ENCODE results near the gene AQR.

AQR gene

DNA sequence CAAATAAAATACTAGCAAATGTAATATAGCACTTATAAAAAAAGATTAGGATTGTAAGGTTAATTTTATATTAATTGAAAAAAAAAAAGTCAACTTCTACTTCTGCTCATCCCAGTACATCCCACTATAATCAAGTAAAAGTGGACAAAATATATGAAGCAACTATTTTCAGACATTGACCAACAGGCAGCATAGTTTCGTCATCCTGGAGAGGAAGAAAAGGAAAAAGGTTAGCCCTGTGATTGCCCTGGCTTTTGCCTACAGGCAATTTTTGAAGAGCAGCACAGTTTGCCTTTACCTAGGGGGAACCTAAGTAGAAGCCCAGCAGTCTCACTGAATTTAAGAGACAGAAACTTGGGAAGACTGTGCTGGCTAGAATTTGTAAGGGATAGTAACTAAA, 121.9 kb downstream of the AQR start:
- H3K4me3 ChIP-seq (ENCODE audit: low read depth, low read length) = no peak overlapping the region
- no peak for DNase-seq (ENCODE audit: low read depth, low spot score)

DNA sequence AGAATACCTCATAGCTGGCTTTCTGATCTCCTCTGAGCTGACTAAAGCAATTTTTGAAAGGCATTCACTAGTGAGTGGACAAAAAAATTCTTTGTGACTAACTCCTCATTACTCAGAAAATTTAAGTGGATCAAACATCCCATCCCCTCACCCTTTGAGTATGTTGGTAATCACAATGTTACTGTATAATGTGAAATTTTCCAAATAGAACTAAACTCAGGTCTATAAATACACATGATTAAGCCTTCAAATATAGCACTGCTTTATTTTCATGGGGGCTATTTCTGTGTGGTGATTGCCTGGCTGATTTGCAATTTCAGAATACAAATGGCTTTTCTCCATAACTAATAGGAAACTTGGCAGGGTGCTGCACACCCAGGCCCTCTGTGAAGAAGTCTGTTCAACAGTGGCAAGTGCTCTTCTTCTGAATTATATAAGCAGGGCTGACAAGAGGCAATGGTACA, 128.2 kb downstream of the AQR start:
- TF ChIP-seq, protein P1, sequence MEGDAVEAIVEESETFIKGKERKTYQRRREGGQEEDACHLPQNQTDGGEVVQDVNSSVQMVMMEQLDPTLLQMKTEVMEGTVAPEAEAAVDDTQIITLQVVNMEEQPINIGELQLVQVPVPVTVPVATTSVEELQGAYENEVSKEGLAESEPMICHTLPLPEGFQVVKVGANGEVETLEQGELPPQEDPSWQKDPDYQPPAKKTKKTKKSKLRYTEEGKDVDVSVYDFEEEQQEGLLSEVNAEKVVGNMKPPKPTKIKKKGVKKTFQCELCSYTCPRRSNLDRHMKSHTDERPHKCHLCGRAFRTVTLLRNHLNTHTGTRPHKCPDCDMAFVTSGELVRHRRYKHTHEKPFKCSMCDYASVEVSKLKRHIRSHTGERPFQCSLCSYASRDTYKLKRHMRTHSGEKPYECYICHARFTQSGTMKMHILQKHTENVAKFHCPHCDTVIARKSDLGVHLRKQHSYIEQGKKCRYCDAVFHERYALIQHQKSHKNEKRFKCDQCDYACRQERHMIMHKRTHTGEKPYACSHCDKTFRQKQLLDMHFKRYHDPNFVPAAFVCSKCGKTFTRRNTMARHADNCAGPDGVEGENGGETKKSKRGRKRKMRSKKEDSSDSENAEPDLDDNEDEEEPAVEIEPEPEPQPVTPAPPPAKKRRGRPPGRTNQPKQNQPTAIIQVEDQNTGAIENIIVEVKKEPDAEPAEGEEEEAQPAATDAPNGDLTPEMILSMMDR (IDR thresholded peaks at IDR 0.05; ENCODE audit: low read depth, low read length) = no peak
- no peak overlapping the region for H3K4me3 ChIP-seq (ENCODE audit: low read depth, low read length)
- in situ Hi-C loops (cut with HindIII; ENCODE audit: low sequenced_read_pairs) = no loop called here
- DNase-seq (ENCODE audit: low read depth, low spot score) = no peak

More for the DNA sequence above, 121.9 kb downstream of the AQR start:
- in situ Hi-C loops (cut with HindIII; ENCODE audit: low sequenced_read_pairs) = no loop called here
- TF ChIP-seq, protein P1 (IDR thresholded peaks at IDR 0.05; ENCODE audit: low read depth, low read length) = no peak

DNA sequence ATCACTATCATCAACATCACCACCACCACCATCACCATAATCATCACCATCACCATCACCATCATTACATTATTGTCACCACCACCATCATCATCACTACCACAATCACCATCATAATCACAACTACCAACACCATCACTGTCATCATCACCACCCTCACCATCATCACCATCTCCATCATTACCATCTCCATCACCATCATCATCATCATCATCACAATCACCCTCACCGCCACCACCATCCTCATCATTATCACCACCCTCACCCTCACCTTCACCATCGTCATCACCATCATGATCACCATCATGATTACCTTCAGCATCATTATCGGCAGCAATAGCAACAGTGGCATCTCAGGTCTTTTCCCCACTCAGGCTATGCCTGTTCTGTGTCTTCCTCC, 131.3 kb downstream of the AQR start:
- in situ Hi-C loops (cut with HindIII; ENCODE audit: low sequenced_read_pairs) = no loop called here
- TF ChIP-seq, protein P1 (IDR thresholded peaks at IDR 0.05; ENCODE audit: low read depth, low read length) = no peak
- no peak overlapping the region for H3K4me3 ChIP-seq (ENCODE audit: low read depth, low read length)
- no peak for DNase-seq (ENCODE audit: low read depth, low spot score)

DNA sequence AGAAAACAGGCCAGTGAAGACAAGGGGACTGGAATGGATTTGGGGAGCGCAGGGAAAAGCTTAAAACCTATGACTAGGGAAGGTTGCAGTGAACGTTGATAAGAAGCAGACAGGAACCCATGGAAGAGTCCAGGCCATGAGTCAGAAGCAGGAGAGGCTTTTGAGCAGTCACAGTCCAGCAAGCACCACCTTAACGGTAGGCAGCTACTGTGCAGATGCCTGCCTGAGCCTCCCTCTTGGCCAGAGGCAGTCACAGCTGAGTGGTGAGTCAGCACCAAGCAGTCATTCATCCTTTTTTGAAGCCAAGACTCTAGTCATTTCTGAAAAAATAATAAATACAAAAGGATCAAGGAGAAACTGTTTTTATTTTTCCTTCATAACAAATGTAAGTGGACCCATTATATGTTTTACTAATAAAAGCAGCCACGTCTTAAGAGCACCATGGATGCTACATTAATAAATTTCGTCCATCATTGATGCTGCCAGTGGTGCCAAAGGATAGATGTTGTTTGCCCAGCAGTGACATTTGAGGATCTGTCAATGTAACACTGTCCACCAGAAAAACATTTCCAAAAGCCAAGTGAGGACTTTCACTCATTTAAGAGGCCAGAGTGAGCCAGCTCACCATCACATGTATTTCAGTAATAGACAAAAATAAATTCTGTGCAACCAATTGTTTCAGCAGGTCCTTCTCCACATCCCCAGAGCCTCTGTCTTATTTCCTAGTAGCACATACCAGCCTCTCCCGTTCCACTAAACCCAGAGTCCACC, 132.1 kb downstream of the AQR start:
- TF ChIP-seq, protein P1 (IDR thresholded peaks at IDR 0.05; ENCODE audit: low read depth, low read length) = no peak
- peak; percentile 71 for DNase-seq (ENCODE audit: low read depth, low spot score)
- H3K4me3 ChIP-seq (ENCODE audit: low read depth, low read length) = no peak overlapping the region
- in situ Hi-C loops (cut with HindIII; ENCODE audit: low sequenced_read_pairs) = no loop called here

DNA sequence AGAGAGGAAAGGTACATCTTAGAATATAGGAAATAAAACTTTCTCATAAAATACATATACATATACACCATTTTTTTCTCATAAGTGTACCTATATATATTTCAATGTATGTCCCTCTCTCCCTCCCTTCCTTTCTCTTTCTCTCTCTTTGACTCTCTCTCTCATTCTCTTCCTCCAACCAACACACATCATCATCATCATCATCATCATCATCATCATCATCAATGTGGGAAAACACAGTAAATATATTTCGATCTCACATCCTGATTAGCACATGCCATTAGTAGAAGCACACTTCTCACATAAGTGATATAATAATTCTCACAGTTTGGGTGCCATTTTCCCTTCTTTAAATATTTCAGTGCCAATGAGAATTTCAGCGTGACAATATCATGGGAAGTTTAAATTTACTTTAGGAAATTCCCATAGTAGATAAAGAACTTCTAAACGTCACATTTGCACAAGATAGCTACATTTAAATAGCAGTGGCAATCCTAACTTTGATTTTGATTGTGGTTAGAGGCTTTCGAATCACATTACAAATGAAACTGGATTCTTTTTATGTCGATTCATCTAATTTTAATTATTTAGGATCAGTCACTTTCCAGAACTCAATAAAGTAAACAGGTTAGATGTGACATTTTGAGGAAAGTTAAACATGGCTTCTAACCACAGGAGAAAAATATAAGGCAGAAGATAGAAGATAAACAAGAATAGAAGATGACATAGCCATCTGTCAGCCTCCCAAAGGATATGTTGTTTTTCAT, 141.2 kb downstream of the AQR start:
- no peak overlapping the region for H3K4me3 ChIP-seq (ENCODE audit: low read depth, low read length)
- in situ Hi-C loops (cut with HindIII; ENCODE audit: low sequenced_read_pairs) = no loop called here
- DNase-seq (ENCODE audit: low read depth, low spot score) = no peak
- TF ChIP-seq, protein P1 (IDR thresholded peaks at IDR 0.05; ENCODE audit: low read depth, low read length) = no peak

DNA sequence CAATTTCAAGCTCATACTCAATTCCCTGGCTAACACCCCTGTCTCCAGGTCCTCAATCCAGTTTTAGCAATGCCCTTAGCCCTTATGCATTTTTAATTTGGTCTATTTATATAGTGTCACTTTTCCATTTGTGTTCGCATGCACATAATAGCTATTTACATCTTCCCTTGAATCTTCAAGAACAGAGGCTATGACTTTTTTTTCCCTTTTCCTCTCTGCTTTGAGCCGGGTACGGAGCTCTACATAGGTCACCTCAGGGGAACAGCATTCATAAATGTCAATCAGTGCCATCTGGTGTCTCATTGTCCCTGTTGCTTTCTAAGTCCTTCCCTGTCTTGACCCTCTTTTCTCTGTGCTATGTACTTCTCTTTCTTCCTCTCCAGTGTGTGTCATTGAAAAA, 147.7 kb downstream of the AQR start:
- TF ChIP-seq, protein P1 (IDR thresholded peaks at IDR 0.05; ENCODE audit: low read depth, low read length) = no peak
- H3K4me3 ChIP-seq (ENCODE audit: low read depth, low read length) = no peak overlapping the region
- in situ Hi-C loops (cut with HindIII; ENCODE audit: low sequenced_read_pairs) = no loop called here
- no peak for DNase-seq (ENCODE audit: low read depth, low spot score)

Data from astrocyte of the spinal cord (primary cell).